SK-N-SH (cell line): ENCODE results near the gene RPH3AL. TPM values are rescaled to one million over a fixed set of nuclear protein-coding genes. Genes with fewer than 3 reads are reported as not detected.

Experiments used
- CTCF ChIA-PET: fragments of 300-600, 350-600 bp; formaldehyde crosslinking; extraction: SDS; loops from one replicate; lab custom pipeline; 2021; lab: Yijun Ruan, JAX
- POLR2A ChIA-PET: fragments of 350-600 bp; sonication (Branson Sonifier 250); formaldehyde crosslinking; extraction: SDS; loops from one replicate; lab custom pipeline; 2020; ENCODE audit warnings: antibody characterized with exemption, inconsistent platforms; lab: Yijun Ruan, JAX
- DNase-seq: peaks from one replicate; pipeline ENCODE4 v3.0.0; 2012
- H2AFZ ChIP-seq: fragments of 200-600 bp; sonication (generic); 2 replicates; pipeline ENCODE4 v1.8.1; 2016; ENCODE audit warnings: antibody characterized with exemption, mild to moderate bottlenecking, low read depth
- H3F3A ChIP-seq: fragments of 200-600 bp; sonication (generic); replicated peaks from 2 replicates; pipeline ENCODE3; 2016; ENCODE audit warnings: antibody characterized with exemption, mild to moderate bottlenecking; ENCODE audit not compliant: insufficient read depth
- H3K27ac ChIP-seq, 2 experiments: fragments of 200-500 bp in 1 of 2; fragments of 200-600 bp in 1 of 2; sonication (Bioruptor generic) in 1 of 2; sonication (generic), shearing (Covaris generic) in 1 of 2; 2 replicates each; pipeline versions ENCODE4 v1.5.1 to v1.6.1; 2014 to 2016; ENCODE audit warnings: low read depth in 2 of 2, inconsistent platforms in 1 of 2, low read length in 1 of 2, mild to moderate bottlenecking in 1 of 2, mixed read lengths in 1 of 2
- H3K27me3 ChIP-seq: fragments of 200-600 bp; sonication (generic), shearing (Covaris generic); 2 replicates; pipeline ENCODE4 v1.6.1; 2016; ENCODE audit warnings: mixed run types; ENCODE audit not compliant: insufficient read depth
- H3K36me3 ChIP-seq, 2 experiments: fragments of 200-500 bp in 1 of 2; fragments of 200-600 bp in 1 of 2; sonication (Bioruptor generic) in 1 of 2; sonication (generic) in 1 of 2; replicated peaks in 1 of 2; 2 replicates each; pipeline versions ENCODE3 to v1.5.1; 2014 to 2016; ENCODE audit warnings: low read length in 1 of 2, mild to moderate bottlenecking in 1 of 2; ENCODE audit not compliant: insufficient read depth in 2 of 2, control insufficient read depth in 1 of 2
- H3K4me1 ChIP-seq, 2 experiments: fragments of 200-500 bp in 1 of 2; fragments of 200-600 bp in 1 of 2; sonication (Bioruptor generic) in 1 of 2; sonication (generic), shearing (Covaris generic) in 1 of 2; 2 replicates each; pipeline versions ENCODE4 v1.5.1 to v1.6.1; 2014 to 2016; ENCODE audit warnings: low read depth in 1 of 2, low read length in 1 of 2, mixed run types in 1 of 2; ENCODE audit not compliant: insufficient read depth in 2 of 2, control insufficient read depth in 1 of 2
- H3K4me2 ChIP-seq: fragments of 200-600 bp; sonication (generic), shearing (Covaris generic); 2 replicates; pipeline ENCODE4 v1.6.1; 2017; ENCODE audit warnings: mixed run types
- H3K4me3 ChIP-seq, 2 experiments: fragments of 200-500 bp in 1 of 2; fragments of 200-600 bp in 1 of 2; sonication (Bioruptor generic) in 1 of 2; sonication (generic), shearing (Covaris generic) in 1 of 2; 2 replicates each; pipeline versions ENCODE4 v1.5.1 to v1.8.1; 2014 to 2016; ENCODE audit warnings: low read depth in 2 of 2, inconsistent platforms in 1 of 2, low read length in 1 of 2, mild to moderate bottlenecking in 1 of 2, mixed read lengths in 1 of 2, moderate library complexity in 1 of 2
- H3K79me2 ChIP-seq: fragments of 200-600 bp; sonication (generic); 2 replicates; pipeline ENCODE4 v1.8.1; 2017; ENCODE audit warnings: mild to moderate bottlenecking; ENCODE audit not compliant: insufficient read depth
- H3K9ac ChIP-seq: fragments of 200-600 bp; sonication (generic); 2 replicates; pipeline ENCODE4 v1.6.1; 2017; ENCODE audit warnings: mixed run types
- H3K9me2 ChIP-seq: fragments of 200-600 bp; sonication (generic); 2 replicates; pipeline ENCODE4 v1.6.1; 2017; ENCODE audit warnings: mixed run types
- H3K9me3 ChIP-seq: fragments of 200-600 bp; sonication (generic); 2 replicates; pipeline ENCODE4 v1.6.1; 2017; ENCODE audit warnings: mixed run types, mild to moderate bottlenecking, moderate library complexity
- H4K20me1 ChIP-seq: fragments of 200-600 bp; sonication (generic); 2 replicates; pipeline ENCODE4 v1.6.1; 2017; ENCODE audit warnings: mild to moderate bottlenecking, mixed run types; ENCODE audit not compliant: insufficient read depth
- FOSL2 ChIP-seq: IDR thresholded peaks from 2 replicates; pipeline ENCODE4 v1.4.0; 2012; ENCODE audit warnings: low read depth, mild to moderate bottlenecking, moderate library complexity, borderline replicate concordance
- FOXM1 ChIP-seq: IDR thresholded peaks from 2 replicates; pipeline ENCODE4 v1.4.0; 2012; ENCODE audit warnings: low read depth, mild to moderate bottlenecking
- GABPA ChIP-seq: IDR thresholded peaks from 2 replicates; pipeline ENCODE4 v1.4.0; 2012; ENCODE audit warnings: low read depth, mild to moderate bottlenecking
- GATA2 ChIP-seq: sonication (generic); formaldehyde crosslinking; IDR thresholded peaks from 2 replicates; pipeline ENCODE4 v1.5.0; 2020; ENCODE audit warnings: mild to moderate bottlenecking, missing genetic modification reagents
- IRF3 ChIP-seq: fragments of 150-350 bp; IDR thresholded peaks from 2 replicates; pipeline ENCODE4 v1.6.1; 2016; ENCODE audit warnings: mild to moderate bottlenecking, low read depth, low read length
- MXI1 ChIP-seq: IDR thresholded peaks from 2 replicates; pipeline ENCODE4 v1.6.1; 2012; ENCODE audit warnings: mild to moderate bottlenecking, low read depth, low read length, improper control_type of control experiment
- PBX3 ChIP-seq: IDR thresholded peaks from 2 replicates; pipeline ENCODE4; 2012
- POLR2AphosphoS5 ChIP-seq: IDR thresholded peaks from 2 replicates; pipeline ENCODE4 v1.6.1; 2012; ENCODE audit warnings: low read depth, low read length
- RCOR1 ChIP-seq: fragments of 150-350 bp; IDR thresholded peaks from 2 replicates; pipeline ENCODE4 v1.6.1; 2017; ENCODE audit warnings: antibody characterized with exemption, low read length
- YY1 ChIP-seq: IDR thresholded peaks from 2 replicates; pipeline ENCODE4 v1.4.0; 2012; ENCODE audit warnings: low read depth, mild to moderate bottlenecking
- WGBS: methylation state at CpG from one replicate; pipeline ENCODE4 v1.1.6; 2017; ENCODE audit warnings: low lambda C conversion rate; 5-methylcytosine and 5-hydroxymethylcytosine counted together
- polyA plus RNA-seq, 3 experiments: library from polyadenylated mRNA; depleted of rRNA; stranded (reverse); fragments of >200 nt; gene quantifications; 2 replicates each; pipeline ENCODE4 v1.2.3, GENCODE V29; 2012

RPH3AL gene
- polyA plus RNA-seq, 1 of the 3 experiments (the other 2 are of a cell fraction) = 2.9 TPM

- no peak overlapping the region for H3K9ac ChIP-seq
- no peaks in the 10 kb centered on the region for H3K9me3 ChIP-seq
- H3K4me1 ChIP-seq = peaks cover 0 to 3% of the 10 kb centered on the region in 2 experiments; a peak in 1 of 4 replicates
- H3K79me2 ChIP-seq = no peaks in the 10 kb centered on the region
- WGBS = 73% methylated on average over 7 of the region's 12 CpGs
- H3K9me2 ChIP-seq = no peaks in the 10 kb centered on the region
- no peak for TF ChIP-seq RCOR1
- DNase-seq = no peak
- ChIA-PET CTCF (no interaction called here), POLR2A (no interaction called here)
- no peaks in the 10 kb centered on the region for H3K27me3 ChIP-seq
- no peaks in the 10 kb centered on the region for H3K36me3 ChIP-seq
- no peak overlapping the region for H3K27ac ChIP-seq
- H3F3A ChIP-seq = no peaks in the 10 kb centered on the region
- no peaks in the 10 kb centered on the region for H4K20me1 ChIP-seq
- no peak overlapping the region for H3K4me3 ChIP-seq
- H2AFZ ChIP-seq = no peak overlapping the region
- H3K4me2 ChIP-seq = no peak overlapping the region
Observed at GRCh38 chr17:251531-251930, 101.1 kb downstream of the RPH3AL start.

GRCh38 chr17:250487-251300, 101.9 kb downstream of the RPH3AL start:
- Histone ChIP-seq H3K4me2 (no peak overlapping the region), H2AFZ (no peak overlapping the region), H3F3A (no peaks in the 10 kb centered on the region)
- CTCF ChIA-PET = interaction anchor here (1.6 kb wide), 1 partner anchor 58 kb away, joined by 3 read pairs; no protein-coding TSS in a partner anchor
- POLR2A ChIA-PET = no interaction called here
- TF ChIP-seq FOXM1 (no peak), GABPA (no peak), RCOR1 (no peak), POLR2AphosphoS5 (no peak), FOSL2 (no peak), MXI1 (no peak), IRF3 (no peak)
- TF ChIP-seq, all 33 proteins: peak for 0
- no peak for DNase-seq
- Histone ChIP-seq H3K79me2 (no peaks in the 10 kb centered on the region), H3K4me3 (no peak overlapping the region), H3K27ac (no peak overlapping the region), H3K36me3 (no peaks in the 10 kb centered on the region), H4K20me1 (no peaks in the 10 kb centered on the region), H3K9ac (no peak overlapping the region), H3K4me1 (peaks cover 0 to 3% of the 10 kb centered on the region in 2 experiments; a peak in 1 of 4 replicates), H3K9me3 (no peaks in the 10 kb centered on the region), H3K27me3 (no peaks in the 10 kb centered on the region), H3K9me2 (no peaks in the 10 kb centered on the region)
- WGBS = 90% methylated on average over 26 of the region's 27 CpGs

DNA sequence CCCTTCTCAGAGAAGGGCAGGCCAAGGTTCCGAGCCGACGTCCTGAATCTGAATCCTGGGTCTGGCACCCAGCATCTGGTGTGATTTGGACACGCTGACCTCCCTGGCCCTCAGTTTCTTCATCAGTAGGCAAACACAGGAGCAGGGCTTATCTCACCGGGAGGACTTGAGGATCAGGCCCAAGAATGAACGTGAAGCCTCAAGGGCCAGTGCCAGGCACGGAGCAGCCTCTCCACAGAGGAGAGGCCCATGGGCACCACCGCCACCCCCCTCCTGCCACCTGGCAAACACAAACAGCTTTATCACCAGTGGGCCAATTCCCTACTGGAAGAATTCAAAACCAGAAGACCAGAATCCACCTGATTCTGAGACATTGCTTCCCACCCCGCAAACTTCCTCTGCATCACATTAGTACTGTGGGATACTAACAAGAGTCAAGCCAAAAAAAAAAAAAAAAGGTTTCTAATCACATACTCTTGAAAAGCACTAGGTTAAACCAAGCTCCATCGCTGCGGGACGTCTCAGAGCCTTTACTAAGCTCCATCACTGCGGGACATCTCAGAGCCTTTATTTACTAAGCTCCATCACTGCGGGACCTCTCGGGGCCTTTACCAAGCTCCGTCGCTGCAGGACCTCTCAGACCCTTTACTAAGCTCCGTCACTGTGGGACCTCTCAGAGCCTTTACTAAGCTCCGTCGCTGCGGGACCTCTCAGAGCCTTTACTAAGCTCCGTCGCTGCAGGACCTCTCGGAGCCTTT, 103.2 kb downstream of the RPH3AL start:
- 83% methylated on average over 21 of the region's 24 CpGs for WGBS
- peaks cover 0 to 3% of the 10 kb centered on the region in 2 experiments; a peak in 1 of 4 replicates for H3K4me1 ChIP-seq
- CTCF ChIA-PET = interaction anchor here (0.6 to 1.6 kb wide), 4 partner anchors 23 to 69 kb away, joined by 3 to 4 read pairs (median 3); no protein-coding TSS in a partner anchor
- no peak overlapping the region for H2AFZ ChIP-seq
- H3K27me3 ChIP-seq = no peaks in the 10 kb centered on the region
- H4K20me1 ChIP-seq = no peaks in the 10 kb centered on the region
- no peaks in the 10 kb centered on the region for H3K9me3 ChIP-seq
- no peak for DNase-seq
- H3K79me2 ChIP-seq = no peaks in the 10 kb centered on the region
- H3K9ac ChIP-seq = no peak overlapping the region
- no peaks in the 10 kb centered on the region for H3F3A ChIP-seq
- no peak overlapping the region for H3K27ac ChIP-seq
- no peak overlapping the region for H3K4me2 ChIP-seq
- no peak overlapping the region for H3K4me3 ChIP-seq
- no peaks in the 10 kb centered on the region for H3K9me2 ChIP-seq
- POLR2A ChIA-PET = no interaction called here
- no peaks in the 10 kb centered on the region for H3K36me3 ChIP-seq
- TF ChIP-seq GATA2 (CRISPR knock-in tag) (no peak), YY1 (no peak), PBX3 (no peak), FOXM1 (no peak), MXI1 (no peak)
